ENCODE results near the gene TTLL13. TPM values are rescaled to one million over a fixed set of nuclear protein-coding genes. Genes with fewer than 3 reads are reported as not detected.
A peak's percentile ranks its signal among the peaks of the same experiment; 100 is the strongest.

Gene TTLL13
- total RNA-seq, 6 donors from 2014 or later = 0.39 to 0.89 (median 0.49) TPM; not detected in 3

GRCh38 chr15:90230610-90231009, 18.7 kb upstream of the TTLL13 start:
- DNase-seq (no peak), ATAC-seq (ENCODE audit: low FRiP score in 2 of 2) (no peak)
- Histone ChIP-seq H3K9me3 (no peaks in the 10 kb centered on the region), H3K4me1 (peaks cover 28 to 49% (median 44%) of the 10 kb centered on the region in 4 donors), H3K4me3 (peak overlapping the region in 1 of 4 donors; percentile 5), H3K36me3 (peaks cover 14 to 62% (median 46%) of the 10 kb centered on the region in 4 donors), H3K27me3 (no peaks in the 10 kb centered on the region), H3K27ac (peak overlapping the region; percentile 42 to 97 (median 86))
- TF ChIP-seq CTCF (IDR thresholded peaks at IDR 0.05) = no peak
- no peak for TF ChIP-seq POLR2AphosphoS5 (IDR thresholded peaks at IDR 0.05)
- TF ChIP-seq EP300 (IDR thresholded peaks at IDR 0.05) = no peak
- TF ChIP-seq POLR2A (IDR thresholded peaks at IDR 0.05) = no peak
- 87 to 91% methylated on average over 5 to 8 of the region's 8 CpGs for WGBS, 2 donors

- Histone ChIP-seq H3K27ac (peak overlapping the region; percentile 42 to 97 (median 86)), H3K4me1 (peaks cover 28 to 46% (median 42%) of the 10 kb centered on the region in 4 donors), H3K4me3 (peak overlapping the region in 1 of 4 donors; percentile 78), H3K27me3 (no peaks in the 10 kb centered on the region), H3K36me3 (peaks cover 14 to 55% (median 41%) of the 10 kb centered on the region in 4 donors), H3K9me3 (no peaks in the 10 kb centered on the region)
- TF ChIP-seq CTCF (IDR thresholded peaks at IDR 0.05) = no peak
- TF ChIP-seq POLR2A (IDR thresholded peaks at IDR 0.05) = peak in 2 of 4 donors; percentile 17 to 52
- peak; percentile 33 to 48 for TF ChIP-seq POLR2AphosphoS5 (IDR thresholded peaks at IDR 0.05)
- no peak for TF ChIP-seq EP300 (IDR thresholded peaks at IDR 0.05)
- 57 to 58% methylated on average over 16 to 27 of the region's 27 CpGs for WGBS, 2 donors
- DNase-seq (peak in 1 of 2 donors; percentile 80), ATAC-seq (ENCODE audit: low FRiP score in 2 of 2) (no peak)
These were observed 18.0 kb upstream of the TTLL13 start for GRCh38 chr15:90231028-90232017.

GRCh38 chr15:90232196-90232595, 17.2 kb upstream of the TTLL13 start:
- DNase-seq = no peak
- peak overlapping the region in 3 of 4 donors; percentile 62 to 99 (median 78) for H3K4me3 ChIP-seq
- peaks cover 28 to 46% (median 42%) of the 10 kb centered on the region in 4 donors for H3K4me1 ChIP-seq
- peak overlapping the region in 2 of 4 donors; percentile 89 to 97 for H3K27ac ChIP-seq
- no peak for ATAC-seq (ENCODE audit: low FRiP score in 2 of 2)
- H3K36me3 ChIP-seq = peaks cover 12 to 47% (median 36%) of the 10 kb centered on the region in 4 donors
- WGBS, 2 donors = 83 to 94% methylated on average over 13 of the region's 13 CpGs
- no peaks in the 10 kb centered on the region for H3K27me3 ChIP-seq
- H3K9me3 ChIP-seq = no peaks in the 10 kb centered on the region
- no peak for TF ChIP-seq POLR2A (IDR thresholded peaks at IDR 0.05)
- no peak for TF ChIP-seq POLR2AphosphoS5 (IDR thresholded peaks at IDR 0.05)
- no peak for TF ChIP-seq EP300 (IDR thresholded peaks at IDR 0.05)
- no peak for TF ChIP-seq CTCF (IDR thresholded peaks at IDR 0.05)

GRCh38 chr15:90232941-90233386, 16.4 kb upstream of the TTLL13 start:
- peak overlapping the region; percentile 60 to 99 (median 70) for H3K4me3 ChIP-seq
- WGBS, 2 donors = 6 to 9% methylated on average over 9 of the region's 9 CpGs
- TF ChIP-seq EP300 (IDR thresholded peaks at IDR 0.05) (no peak), CTCF (IDR thresholded peaks at IDR 0.05) (peak in 1 of 6 experiments; percentile 52), POLR2AphosphoS5 (IDR thresholded peaks at IDR 0.05) (no peak)
- ATAC-seq (ENCODE audit: low FRiP score in 2 of 2) (no peak), DNase-seq (no peak)
- peaks cover 28 to 46% (median 42%) of the 10 kb centered on the region in 4 donors for H3K4me1 ChIP-seq
- no peaks in the 10 kb centered on the region for H3K9me3 ChIP-seq
- no peaks in the 10 kb centered on the region for H3K27me3 ChIP-seq
- peak overlapping the region; percentile 89 to 97 (median 94) for H3K27ac ChIP-seq
- peaks cover 7 to 47% (median 31%) of the 10 kb centered on the region in 4 donors for H3K36me3 ChIP-seq

Measured in upper lobe of left lung (tissue), 6 donors.